ENCODE measurements around the gene FSD2.
A peak's percentile ranks its signal among the peaks of the same experiment; 100 is the strongest.

Gene FSD2

GRCh38 chr15:82812994-82813393, 7.1 kb upstream of the FSD2 start:
- H3K36me3 Mint-ChIP-seq (ENCODE audit: low read depth), result peaks cover 54% of the 10 kb centered on the region
- DNase-seq (ENCODE audit: low spot score), result no peak

DNA sequence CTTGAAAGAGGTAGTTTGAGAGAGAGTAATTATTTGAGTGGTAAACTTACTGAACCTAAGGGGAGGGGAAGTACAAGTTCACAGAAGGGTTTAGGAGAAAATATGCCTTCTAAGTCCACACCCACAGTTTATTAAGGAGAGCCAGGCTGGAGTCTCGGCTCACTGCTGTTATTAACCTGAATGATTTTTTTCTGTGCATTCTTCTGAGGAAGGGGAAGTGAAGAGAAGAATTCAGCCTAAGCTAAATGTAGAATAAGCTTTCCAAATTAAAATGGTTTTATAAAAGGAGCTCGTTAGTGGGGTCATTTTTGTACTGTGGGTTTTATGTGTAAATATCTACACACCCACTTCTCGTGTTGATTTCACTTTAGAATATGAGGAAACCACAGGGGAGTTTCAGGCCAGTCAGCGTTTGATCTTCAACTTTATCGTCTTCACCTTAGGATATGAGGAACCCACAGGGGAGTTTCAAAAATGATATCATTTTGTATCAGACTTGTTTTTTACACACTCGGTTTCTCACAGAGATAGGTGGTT, 5.1 kb upstream of the FSD2 start:
- peaks cover 40% of the 10 kb centered on the region for H3K36me3 Mint-ChIP-seq (ENCODE audit: low read depth)

More at GRCh38 chr15:82812994-82813393, 7.1 kb upstream of the FSD2 start:
- no peaks in the 10 kb centered on the region for H3K9me3 Mint-ChIP-seq
- no peak overlapping the region for H3K4me3 Mint-ChIP-seq
- no peak overlapping the region for H3K27ac Mint-ChIP-seq
- H3K4me1 Mint-ChIP-seq (ENCODE audit: low read depth), result peaks cover 21% of the 10 kb centered on the region
- H3K27me3 Mint-ChIP-seq (ENCODE audit: low read depth), result peaks cover 2% of the 10 kb centered on the region

DNA sequence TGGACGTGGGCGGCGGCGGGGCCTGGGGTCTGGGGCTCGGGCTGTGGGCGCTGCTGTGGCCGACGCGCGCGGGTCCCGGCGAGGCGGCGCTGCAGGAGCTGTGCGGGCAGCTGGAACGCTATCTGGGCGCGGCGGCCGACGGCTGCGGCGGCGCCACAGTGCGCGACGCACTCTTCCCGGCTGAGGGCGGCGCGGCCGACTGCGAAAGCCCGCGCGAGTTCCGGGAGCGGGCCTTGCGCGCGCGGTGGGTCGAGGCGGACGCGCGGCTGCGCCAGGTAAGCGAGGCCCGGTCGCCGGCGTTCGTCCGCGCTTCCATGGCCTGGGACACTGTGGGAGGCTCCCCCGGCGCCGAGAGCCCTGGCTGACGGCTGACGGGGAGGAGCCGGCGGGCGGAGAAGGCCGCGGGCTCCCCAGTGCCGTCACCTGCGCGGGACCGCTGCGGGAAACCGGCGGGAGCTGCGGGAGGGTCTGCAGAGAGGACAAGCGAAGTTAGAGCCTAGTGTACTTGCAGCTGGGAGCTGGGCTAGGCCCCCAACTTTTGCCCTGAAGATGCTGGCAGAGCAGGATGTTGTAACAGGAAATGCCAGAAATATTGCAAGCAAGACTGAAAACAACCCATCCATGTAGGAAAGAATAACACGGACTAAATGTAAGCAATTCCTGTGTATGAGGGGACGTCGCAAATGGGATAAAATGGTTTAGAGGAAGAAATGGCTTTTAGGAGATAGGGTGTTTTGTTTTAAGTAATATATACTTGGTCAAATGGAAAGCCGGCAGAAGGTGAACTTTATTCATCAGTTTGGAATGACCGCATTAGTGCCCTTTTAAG, 4.4 kb upstream of the FSD2 start:
- H3K4me1 Mint-ChIP-seq (ENCODE audit: low read depth), result peaks cover 20% of the 10 kb centered on the region
- H3K9me3 Mint-ChIP-seq, result no peaks in the 10 kb centered on the region
- DNase-seq (ENCODE audit: low spot score), result peak; percentile 29
- H3K27me3 Mint-ChIP-seq (ENCODE audit: low read depth), result peaks cover 19% of the 10 kb centered on the region
- H3K27ac Mint-ChIP-seq, result peak overlapping the region; percentile 96
- peaks cover 33% of the 10 kb centered on the region for H3K36me3 Mint-ChIP-seq (ENCODE audit: low read depth)
- peak overlapping the region; percentile 96 for H3K4me3 Mint-ChIP-seq

More for the DNA sequence above, 5.1 kb upstream of the FSD2 start:
- DNase-seq (ENCODE audit: low spot score), result peak; percentile 69
- Mint-ChIP-seq H3K9me3 (no peaks in the 10 kb centered on the region), H3K27ac (peak overlapping the region; percentile 96), H3K4me1 (ENCODE audit: low read depth) (peaks cover 21% of the 10 kb centered on the region), H3K4me3 (peak overlapping the region; percentile 96), H3K27me3 (ENCODE audit: low read depth) (peaks cover 13% of the 10 kb centered on the region)

- peak within 1 kb of the TSS; percentile 96 for H3K4me3 Mint-ChIP-seq
- peaks cover 20% of the 10 kb centered on the region for H3K4me1 Mint-ChIP-seq (ENCODE audit: low read depth)
- H3K27ac Mint-ChIP-seq, result peak within 1 kb of the TSS; percentile 96
- peaks cover 24% of the 10 kb centered on the region for H3K27me3 Mint-ChIP-seq (ENCODE audit: low read depth)
- DNase-seq (ENCODE audit: low spot score), result peak; percentile 95
- no peaks in the 10 kb centered on the region for H3K9me3 Mint-ChIP-seq
- H3K36me3 Mint-ChIP-seq (ENCODE audit: low read depth), result peaks cover 29% of the 10 kb centered on the region
Observed at GRCh38 chr15:82809308-82810060, 3.6 kb upstream of the FSD2 start, which contains the start of gene WHAMM. TSS of gene WHAMM (plus strand) at chr15:82809628. CDS start at chr15:82809727, 99 bp downstream.

- no peak for DNase-seq (ENCODE audit: low spot score)
- peaks cover 32% of the 10 kb centered on the region for H3K27me3 Mint-ChIP-seq (ENCODE audit: low read depth)
- no peak overlapping the region for H3K4me3 Mint-ChIP-seq
- H3K9me3 Mint-ChIP-seq, result no peaks in the 10 kb centered on the region
- H3K36me3 Mint-ChIP-seq (ENCODE audit: low read depth), result peaks cover 21% of the 10 kb centered on the region
- H3K4me1 Mint-ChIP-seq (ENCODE audit: low read depth), result peaks cover 20% of the 10 kb centered on the region
- no peak overlapping the region for H3K27ac Mint-ChIP-seq
Observed at GRCh38 chr15:82808634-82809041, 2.8 kb upstream of the FSD2 start.

GRCh38 chr15:82807920-82808633, 2.2 kb upstream of the FSD2 start:
- Mint-ChIP-seq H3K9me3 (no peaks in the 10 kb centered on the region), H3K4me3 (no peak overlapping the region), H3K4me1 (ENCODE audit: low read depth) (peaks cover 20% of the 10 kb centered on the region), H3K27ac (no peak overlapping the region), H3K27me3 (ENCODE audit: low read depth) (peaks cover 37% of the 10 kb centered on the region), H3K36me3 (ENCODE audit: low read depth) (peaks cover 20% of the 10 kb centered on the region)
- DNase-seq (ENCODE audit: low spot score), result no peak

DNA sequence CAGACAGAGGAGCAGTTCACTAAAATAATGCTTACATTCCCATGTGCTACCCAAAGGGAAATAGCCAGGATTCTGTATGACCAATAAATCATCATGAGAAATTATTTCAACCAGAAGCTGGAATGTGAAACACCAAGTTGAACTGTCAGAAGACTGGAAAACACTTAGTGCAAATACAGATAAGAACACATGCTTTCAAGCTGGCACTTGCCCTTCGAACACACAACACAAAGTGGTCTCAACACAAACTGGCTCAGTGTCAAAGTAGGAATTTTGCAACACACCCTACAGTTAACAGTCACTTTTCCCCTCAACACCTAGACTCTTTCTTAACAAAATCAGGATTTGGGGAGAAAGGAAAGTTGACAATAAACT, 1.3 kb downstream of the FSD2 start:
- no peak for DNase-seq (ENCODE audit: low spot score)
- no peaks in the 10 kb centered on the region for H3K9me3 Mint-ChIP-seq
- no peaks in the 10 kb centered on the region for H3K36me3 Mint-ChIP-seq (ENCODE audit: low read depth)

DNA sequence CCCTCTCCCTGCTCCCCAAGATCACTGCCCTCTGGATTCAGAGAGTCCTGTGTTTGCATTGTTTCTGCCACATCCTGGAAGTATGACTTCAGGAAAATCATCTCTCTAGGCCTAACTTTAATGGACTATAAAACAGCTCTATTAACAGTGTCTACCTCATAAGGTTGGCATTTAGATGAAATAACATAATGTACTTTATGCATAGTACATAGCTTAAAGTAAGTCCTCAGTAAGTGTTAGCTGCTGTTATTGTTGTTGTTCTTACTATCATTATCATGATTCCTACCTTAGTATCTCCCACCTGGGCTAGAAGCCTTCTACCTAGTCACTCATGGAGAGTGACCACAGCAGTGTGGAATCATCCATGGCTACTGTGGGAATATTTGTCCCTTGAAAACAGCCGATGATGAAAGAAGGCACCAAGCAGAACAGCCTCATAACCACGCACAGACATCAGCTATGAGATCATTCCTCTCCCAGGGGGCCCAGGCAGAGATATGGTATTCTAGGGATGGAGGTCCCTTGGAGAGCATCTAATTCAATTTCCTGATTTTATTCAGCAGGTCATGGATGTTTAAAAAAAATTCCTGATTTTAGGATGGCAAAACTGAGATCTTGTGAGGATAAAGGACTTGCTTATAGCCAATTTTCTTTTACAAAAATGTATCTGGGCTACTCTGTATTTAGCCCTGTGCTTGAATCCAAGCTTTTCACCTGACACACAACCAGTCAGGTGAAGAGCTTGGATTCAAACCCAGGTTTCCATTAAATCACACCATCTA, 1.9 kb downstream of the FSD2 start:
- Mint-ChIP-seq H3K27me3 (ENCODE audit: low read depth) (peaks cover 69% of the 10 kb centered on the region), H3K27ac (no peak overlapping the region)

More for the DNA sequence above, 1.3 kb downstream of the FSD2 start:
- Mint-ChIP-seq H3K4me1 (ENCODE audit: low read depth) (peaks cover 5% of the 10 kb centered on the region), H3K27ac (no peak overlapping the region), H3K27me3 (ENCODE audit: low read depth) (peaks cover 63% of the 10 kb centered on the region), H3K4me3 (no peak overlapping the region)

DNA sequence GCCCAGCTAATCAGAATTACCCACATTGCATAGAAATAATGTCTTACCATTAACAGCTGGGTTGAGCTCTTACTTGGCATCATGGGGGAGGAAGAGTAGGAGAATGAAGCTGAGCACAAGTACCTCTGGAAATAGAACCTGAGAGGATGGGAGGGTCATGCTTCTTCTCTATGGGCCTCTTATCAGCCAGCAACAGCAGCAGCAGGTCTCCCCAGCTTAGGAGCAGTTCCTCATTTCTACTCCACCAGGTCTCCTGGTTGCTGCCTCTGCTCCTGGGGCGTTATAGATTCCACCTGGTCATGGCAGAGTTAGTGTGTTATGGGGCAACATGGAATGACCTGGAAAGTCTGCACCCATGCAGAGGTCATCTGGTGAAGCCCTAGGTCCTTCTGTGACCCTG, 3.4 kb downstream of the FSD2 start:
- H3K36me3 Mint-ChIP-seq (ENCODE audit: low read depth), result no peaks in the 10 kb centered on the region
- no peak overlapping the region for H3K4me3 Mint-ChIP-seq
- no peaks in the 10 kb centered on the region for H3K4me1 Mint-ChIP-seq (ENCODE audit: low read depth)
- H3K9me3 Mint-ChIP-seq, result no peaks in the 10 kb centered on the region
- DNase-seq (ENCODE audit: low spot score), result no peak
- peaks cover 74% of the 10 kb centered on the region for H3K27me3 Mint-ChIP-seq (ENCODE audit: low read depth)
- no peak overlapping the region for H3K27ac Mint-ChIP-seq

More for the DNA sequence above, 1.9 kb downstream of the FSD2 start:
- DNase-seq (ENCODE audit: low spot score), result no peak
- Mint-ChIP-seq H3K4me3 (no peak overlapping the region), H3K4me1 (ENCODE audit: low read depth) (peaks cover 3% of the 10 kb centered on the region), H3K9me3 (no peaks in the 10 kb centered on the region), H3K36me3 (ENCODE audit: low read depth) (no peaks in the 10 kb centered on the region)

- Mint-ChIP-seq H3K36me3 (ENCODE audit: low read depth) (no peaks in the 10 kb centered on the region), H3K4me3 (no peak overlapping the region), H3K27me3 (ENCODE audit: low read depth) (peaks cover 60% of the 10 kb centered on the region), H3K9me3 (peaks cover 2% of the 10 kb centered on the region), H3K4me1 (ENCODE audit: low read depth) (no peaks in the 10 kb centered on the region), H3K27ac (no peak overlapping the region)
- DNase-seq (ENCODE audit: low spot score), result no peak
Observed at GRCh38 chr15:82799183-82799841, 6.6 kb downstream of the FSD2 start.

DNA sequence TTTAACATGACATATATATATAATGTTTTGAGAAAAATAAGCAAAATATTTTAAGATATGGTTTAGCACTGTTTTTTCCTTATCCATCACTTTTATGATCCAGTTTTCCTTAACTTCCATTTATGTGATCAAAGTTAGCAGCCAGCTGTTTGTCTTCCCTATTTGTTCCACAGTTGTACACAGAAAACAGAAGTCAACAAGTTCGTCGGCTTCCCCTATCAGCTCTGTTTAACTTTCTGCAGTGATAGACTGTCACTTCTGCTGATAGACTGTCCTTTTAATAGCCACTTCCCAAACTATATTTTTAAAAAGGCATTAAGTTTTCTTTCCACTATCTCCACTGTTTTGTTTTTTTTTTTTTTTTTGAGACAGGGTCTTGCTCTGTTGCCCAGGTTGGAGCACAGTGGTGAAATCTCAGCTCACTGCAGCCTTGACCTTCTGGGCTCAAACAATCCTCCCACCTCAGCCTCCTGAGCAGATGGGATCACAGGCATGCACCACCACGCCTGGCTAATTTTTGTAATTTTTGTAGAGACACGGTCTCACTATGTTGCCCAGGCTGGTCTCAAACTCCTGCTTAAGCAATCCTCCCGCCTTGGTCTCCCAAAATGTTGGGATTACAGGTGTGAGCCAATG, 7.2 kb downstream of the FSD2 start:
- H3K27me3 Mint-ChIP-seq (ENCODE audit: low read depth), result peaks cover 60% of the 10 kb centered on the region
- no peak for DNase-seq (ENCODE audit: low spot score)
- no peak overlapping the region for H3K4me3 Mint-ChIP-seq
- no peak overlapping the region for H3K27ac Mint-ChIP-seq
- no peaks in the 10 kb centered on the region for H3K36me3 Mint-ChIP-seq (ENCODE audit: low read depth)
- H3K9me3 Mint-ChIP-seq, result peaks cover 8% of the 10 kb centered on the region
- H3K4me1 Mint-ChIP-seq (ENCODE audit: low read depth), result no peaks in the 10 kb centered on the region

- DNase-seq (ENCODE audit: low spot score), result no peak
- H3K4me1 Mint-ChIP-seq (ENCODE audit: low read depth), result no peaks in the 10 kb centered on the region
- H3K27ac Mint-ChIP-seq, result no peak overlapping the region
- peaks cover 8% of the 10 kb centered on the region for H3K9me3 Mint-ChIP-seq
- no peak overlapping the region for H3K4me3 Mint-ChIP-seq
- no peaks in the 10 kb centered on the region for H3K36me3 Mint-ChIP-seq (ENCODE audit: low read depth)
- H3K27me3 Mint-ChIP-seq (ENCODE audit: low read depth), result peaks cover 58% of the 10 kb centered on the region
Observed at GRCh38 chr15:82798104-82798503, 7.8 kb downstream of the FSD2 start.
